Stimulated activated CD8-positive, alpha-beta memory T cell treated with anti-CD3 and anti-CD28 coated beads, Interleukin-7, amount 100 ng/mL, for 24 hours (primary cell): ENCODE data around the gene PDPK1.
"Not testable (repeated sequence)": the region's sequence is repeated elsewhere in the genome, so short reads cannot be mapped to it uniquely, and the experiment has no call there.

Experiments used
- DNase-seq: peaks from one replicate; pipeline ENCODE4 v3.0.0-alpha.2; 2020; ENCODE audit warnings: low read depth

PDPK1 gene

GRCh38 chr16:2611877-2612276, 74.1 kb downstream of the PDPK1 start:
- not testable (repeated sequence) for DNase-seq

DNA sequence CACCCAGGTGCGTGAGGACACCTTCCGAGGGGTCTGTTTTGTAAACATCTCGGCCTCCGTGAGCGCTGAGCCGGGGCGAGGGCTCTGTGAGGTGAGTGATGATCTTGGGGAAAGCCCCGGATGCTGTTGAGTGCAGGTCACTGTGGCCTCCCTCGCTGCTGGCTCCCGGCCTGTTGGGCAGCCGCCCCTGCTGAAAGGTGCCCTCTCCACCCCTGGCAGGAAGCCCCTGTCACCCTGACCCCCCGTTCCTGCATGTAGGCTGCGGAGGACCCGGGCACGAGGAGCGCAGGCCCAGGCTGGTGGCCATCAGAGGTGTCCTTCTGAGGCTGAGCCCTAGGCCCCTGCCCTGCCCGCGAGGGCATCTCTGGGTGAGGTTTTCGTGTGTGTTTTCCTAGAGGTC, 75.4 kb downstream of the PDPK1 start:
- not testable (repeated sequence) for DNase-seq

DNA sequence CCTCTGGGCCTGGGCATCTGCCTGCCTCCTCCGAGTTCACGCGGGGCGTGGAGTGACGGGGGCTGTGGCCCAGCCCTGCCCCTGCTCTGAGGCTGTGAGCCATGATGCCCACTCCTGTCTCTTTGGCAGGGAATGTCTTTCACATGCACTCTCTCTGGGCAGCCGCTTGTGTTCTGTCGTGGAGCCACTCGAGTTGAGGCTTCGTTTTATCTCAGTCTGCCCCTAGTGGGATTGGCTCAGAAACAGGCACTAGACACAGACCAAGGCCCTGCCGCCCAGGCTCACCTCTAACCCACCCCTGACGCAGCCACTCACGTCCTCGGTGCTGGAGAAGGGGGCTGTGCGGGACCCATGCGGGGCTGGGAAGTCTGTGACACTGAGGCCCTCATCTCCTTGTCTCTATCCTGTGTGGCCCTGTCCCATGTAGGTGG, 77.0 kb downstream of the PDPK1 start:
- no peak for DNase-seq

GRCh38 chr16:2618964-2619363, 81.1 kb downstream of the PDPK1 start:
- DNase-seq: not testable (repeated sequence)

DNA sequence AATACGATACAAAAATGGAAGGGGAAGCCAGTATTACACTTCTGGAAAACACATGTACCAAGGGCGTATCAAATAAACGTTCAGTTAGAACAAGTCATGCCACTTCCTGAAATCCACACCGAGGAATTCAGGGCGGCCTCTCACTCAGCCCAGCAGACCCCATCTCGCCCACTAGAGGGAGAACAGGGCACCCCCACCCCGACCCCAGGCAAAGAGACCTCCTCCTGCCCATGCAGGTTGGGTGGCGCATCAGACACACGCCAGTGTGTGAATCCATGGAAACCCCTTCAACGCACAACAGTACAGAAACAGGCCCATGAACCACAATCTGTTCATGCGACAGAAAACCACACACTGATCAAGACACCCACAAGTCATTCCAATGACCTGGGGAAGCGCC, 81.8 kb downstream of the PDPK1 start:
- not testable (repeated sequence) for DNase-seq

- not testable (repeated sequence) for DNase-seq
These were observed 83.0 kb downstream of the PDPK1 start for GRCh38 chr16:2620870-2621269.

GRCh38 chr16:2621395-2621794, 83.6 kb downstream of the PDPK1 start:
- not testable (repeated sequence) for DNase-seq

DNA sequence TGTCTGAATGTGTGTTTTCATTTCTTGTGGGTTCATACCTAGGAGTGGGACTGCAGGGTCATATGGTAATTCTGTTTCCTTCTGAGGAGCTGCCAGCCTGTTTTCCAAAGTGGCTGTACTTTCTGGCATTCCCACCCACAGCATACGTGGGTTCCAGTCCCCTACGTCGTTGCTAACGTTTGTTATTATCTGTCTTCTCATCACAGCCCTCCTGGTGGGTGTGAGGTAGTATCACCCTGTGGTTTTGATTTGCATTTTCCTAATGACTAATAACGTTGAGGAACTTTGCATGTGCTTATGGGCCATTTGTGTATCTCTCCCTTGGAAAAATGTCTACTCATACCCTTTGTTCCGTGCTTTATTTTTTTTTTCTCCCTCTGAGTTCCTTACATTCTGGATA, 89.3 kb downstream of the PDPK1 start:
- DNase-seq: not testable (repeated sequence)

DNA sequence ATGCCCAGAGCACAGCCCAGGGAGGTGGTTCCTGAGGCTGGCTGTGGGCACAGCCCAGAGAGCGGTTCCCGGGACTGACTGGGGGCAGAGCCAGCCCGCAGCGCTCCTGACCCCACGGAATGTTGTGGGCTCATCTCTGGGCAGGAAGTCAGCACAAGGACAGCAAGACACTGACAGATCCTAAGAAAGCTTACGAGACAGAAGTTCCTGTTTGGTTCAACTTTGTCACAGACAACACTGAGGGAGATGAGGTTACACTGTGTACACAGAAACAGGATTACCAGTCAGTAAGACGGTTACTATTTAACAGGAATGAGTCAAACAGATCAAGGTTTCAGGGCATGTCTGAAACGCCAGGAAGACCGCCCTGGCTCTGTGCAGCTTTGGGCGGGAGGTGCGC, 93.4 kb downstream of the PDPK1 start:
- DNase-seq: not testable (repeated sequence)

DNA sequence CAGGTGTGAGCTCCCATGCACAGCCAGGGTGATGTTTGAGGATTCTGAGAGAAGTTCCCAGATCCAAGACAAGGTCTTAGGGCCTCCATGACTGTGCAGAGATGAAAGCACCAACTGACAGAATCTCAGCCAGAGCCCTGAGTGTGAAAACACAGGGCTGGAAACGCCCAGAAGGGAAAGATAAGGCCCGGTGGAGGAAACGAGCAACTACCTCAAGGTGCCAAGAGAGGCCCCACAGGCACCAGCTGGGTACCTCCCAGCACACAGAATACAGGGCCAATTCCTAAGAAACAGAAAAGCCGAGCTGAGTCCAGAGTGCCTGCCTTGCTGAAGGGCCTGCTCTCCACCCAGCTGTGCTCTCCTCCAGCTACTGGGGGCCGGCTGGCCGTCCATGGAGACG, 94.5 kb downstream of the PDPK1 start:
- DNase-seq: not testable (repeated sequence)

- not testable (repeated sequence) for DNase-seq
These were observed 101.4 kb downstream of the PDPK1 start for GRCh38 chr16:2639071-2639721.

DNA sequence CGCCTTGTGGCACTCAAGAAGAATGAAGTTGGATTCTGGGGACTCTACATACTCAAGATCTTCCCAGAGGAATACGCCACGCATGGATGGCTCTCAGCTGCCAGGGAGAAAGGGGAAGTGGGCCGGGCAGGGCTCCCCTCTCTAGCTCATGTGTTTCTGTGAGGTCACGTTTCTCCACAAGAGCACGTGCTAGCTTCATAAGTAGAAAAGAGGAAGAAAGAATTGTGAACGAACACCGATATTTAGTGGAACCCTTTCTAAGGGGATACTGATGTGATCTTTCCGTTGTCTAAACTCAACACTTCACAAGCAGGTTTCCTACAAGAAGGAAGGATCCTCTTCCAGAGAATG, 101.9 kb downstream of the PDPK1 start:
- DNase-seq: not testable (repeated sequence)

GRCh38 chr16:2642561-2642960, 104.7 kb downstream of the PDPK1 start:
- DNase-seq: not testable (repeated sequence)

DNA sequence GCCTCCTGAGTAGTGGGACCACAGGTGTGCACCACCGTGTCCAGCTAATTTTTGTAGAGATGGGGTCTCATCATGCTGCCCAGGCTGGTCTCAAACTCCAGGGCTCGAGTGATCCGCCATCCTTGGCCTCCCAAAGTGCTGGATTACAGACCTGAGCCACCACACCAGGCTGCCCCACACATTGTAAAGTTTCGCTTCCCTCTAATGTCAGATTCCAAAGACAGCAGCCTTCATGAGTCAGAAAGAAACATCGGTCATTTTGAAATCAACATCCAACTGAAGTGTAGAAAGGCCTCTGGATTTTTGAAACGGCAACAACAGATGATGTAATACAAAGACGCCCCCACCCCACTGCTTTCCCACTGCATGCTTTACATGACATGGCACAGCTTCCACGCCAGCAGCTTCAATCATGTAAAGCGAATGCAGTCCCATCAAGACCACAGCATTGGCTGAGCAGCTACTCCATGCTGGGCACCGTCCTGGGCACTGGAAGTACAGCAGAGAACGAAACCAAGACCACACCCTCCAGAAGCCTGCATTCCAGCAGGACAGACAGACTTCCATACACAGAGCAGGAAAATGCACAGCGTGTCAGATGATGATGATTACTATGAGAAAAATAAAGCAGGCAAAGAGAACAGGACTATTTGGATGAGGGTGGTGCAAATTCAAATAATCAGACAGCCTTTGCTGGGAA, 107.1 kb downstream of the PDPK1 start:
- DNase-seq: not testable (repeated sequence)

DNA sequence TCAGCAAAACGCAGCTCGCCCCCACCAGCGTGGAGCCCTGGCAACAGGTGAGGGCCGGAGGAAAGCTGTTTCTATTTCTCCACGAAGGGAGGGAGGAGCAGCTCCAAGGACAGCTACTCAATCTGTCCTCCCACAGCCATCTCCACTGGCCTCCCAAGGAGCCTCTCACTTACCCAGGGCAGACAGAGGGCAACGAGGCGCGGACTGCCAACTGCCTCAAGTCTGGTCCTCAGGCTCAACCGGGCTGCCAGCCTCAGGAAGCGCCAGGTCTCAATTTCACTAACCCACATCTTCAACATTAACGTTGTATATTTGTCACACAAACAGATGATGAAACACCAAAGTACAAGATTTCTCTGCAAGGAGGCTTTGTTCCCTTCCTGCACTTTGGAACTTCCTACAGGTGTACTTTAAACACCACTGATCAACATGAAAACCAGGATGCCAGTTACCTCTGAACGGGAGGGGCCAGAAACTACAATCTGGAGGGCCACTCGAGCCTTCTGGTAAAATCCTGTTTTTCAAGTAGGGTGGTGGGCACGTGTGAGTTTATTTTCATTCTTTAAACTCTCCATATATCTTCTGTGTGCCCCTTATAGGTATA, 113.5 kb downstream of the PDPK1 start:
- DNase-seq: not testable (repeated sequence)
